ENCODE measurements around the gene CCSER2. TPM values are rescaled to one million over a fixed set of nuclear protein-coding genes. Genes with fewer than 3 reads are reported as not detected.
"Not testable (repeated sequence)": the region's sequence is repeated elsewhere in the genome, so short reads cannot be mapped to it uniquely, and the experiment has no call there.

The CCSER2 gene
- total RNA-seq, 1 donor, result 113 TPM

GRCh38 chr10:84415539-84416244 is 87.3 kb downstream of the CCSER2 start:
- no peaks in the 10 kb centered on the region for H3K27me3 ChIP-seq (ENCODE audit: insufficient read depth, low read length)
- no peak overlapping the region for H3K4me3 ChIP-seq (ENCODE audit: low read length)
- H3K9me3 ChIP-seq (ENCODE audit: low read depth, low read length), result peaks cover 27% of the 10 kb centered on the region
- peaks cover 6% of the 10 kb centered on the region for H3K4me1 ChIP-seq (ENCODE audit: insufficient read depth, low read length)

- H3K27me3 ChIP-seq (ENCODE audit: insufficient read depth, low read length), result no peaks in the 10 kb centered on the region
- no peak overlapping the region for H3K4me3 ChIP-seq (ENCODE audit: low read length)
- peaks cover 32% of the 10 kb centered on the region for H3K9me3 ChIP-seq (ENCODE audit: low read depth, low read length)
- H3K4me1 ChIP-seq (ENCODE audit: insufficient read depth, low read length), result peaks cover 6% of the 10 kb centered on the region
Observed at GRCh38 chr10:84416245-84416555, 87.8 kb downstream of the CCSER2 start.

GRCh38 chr10:84423719-84424118 is 95.3 kb downstream of the CCSER2 start:
- Histone ChIP-seq H3K27me3 (ENCODE audit: insufficient read depth, low read length) (no peaks in the 10 kb centered on the region), H3K4me3 (ENCODE audit: low read length) (no peak overlapping the region), H3K9me3 (ENCODE audit: low read depth, low read length) (peaks cover 6% of the 10 kb centered on the region), H3K4me1 (ENCODE audit: insufficient read depth, low read length) (peaks cover 5% of the 10 kb centered on the region)

- Histone ChIP-seq H3K4me1 (ENCODE audit: insufficient read depth, low read length) (peaks cover 5% of the 10 kb centered on the region), H3K27me3 (ENCODE audit: insufficient read depth, low read length) (no peaks in the 10 kb centered on the region), H3K9me3 (ENCODE audit: low read depth, low read length) (peaks cover 6% of the 10 kb centered on the region), H3K4me3 (ENCODE audit: low read length) (no peak overlapping the region)
Observed at GRCh38 chr10:84424731-84425167, 96.4 kb downstream of the CCSER2 start.

GRCh38 chr10:84427903-84428650 is 99.7 kb downstream of the CCSER2 start:
- no peak overlapping the region for H3K4me3 ChIP-seq (ENCODE audit: low read length)
- H3K27me3 ChIP-seq (ENCODE audit: insufficient read depth, low read length), result no peaks in the 10 kb centered on the region
- peaks cover 5% of the 10 kb centered on the region for H3K4me1 ChIP-seq (ENCODE audit: insufficient read depth, low read length)
- no peaks in the 10 kb centered on the region for H3K9me3 ChIP-seq (ENCODE audit: low read depth, low read length)

GRCh38 chr10:84428711-84429110 is 100.3 kb downstream of the CCSER2 start:
- Histone ChIP-seq H3K4me3 (ENCODE audit: low read length) (no peak overlapping the region), H3K4me1 (ENCODE audit: insufficient read depth, low read length) (peaks cover 5% of the 10 kb centered on the region), H3K27me3 (ENCODE audit: insufficient read depth, low read length) (no peaks in the 10 kb centered on the region), H3K9me3 (ENCODE audit: low read depth, low read length) (no peaks in the 10 kb centered on the region)

GRCh38 chr10:84429926-84430520 is 101.6 kb downstream of the CCSER2 start:
- Histone ChIP-seq H3K9me3 (ENCODE audit: low read depth, low read length) (no peaks in the 10 kb centered on the region), H3K27me3 (ENCODE audit: insufficient read depth, low read length) (no peaks in the 10 kb centered on the region), H3K4me1 (ENCODE audit: insufficient read depth, low read length) (peaks cover under 1% of the 10 kb centered on the region), H3K4me3 (ENCODE audit: low read length) (no peak overlapping the region)

GRCh38 chr10:84432891-84433290 is 104.5 kb downstream of the CCSER2 start:
- Histone ChIP-seq H3K4me1 (ENCODE audit: insufficient read depth, low read length) (no peaks in the 10 kb centered on the region), H3K9me3 (ENCODE audit: low read depth, low read length) (no peaks in the 10 kb centered on the region), H3K4me3 (ENCODE audit: low read length) (no peak overlapping the region), H3K27me3 (ENCODE audit: insufficient read depth, low read length) (no peaks in the 10 kb centered on the region)

GRCh38 chr10:84440781-84441180 is 112.4 kb downstream of the CCSER2 start:
- Histone ChIP-seq H3K27me3 (ENCODE audit: insufficient read depth, low read length) (no peaks in the 10 kb centered on the region), H3K9me3 (ENCODE audit: low read depth, low read length) (no peaks in the 10 kb centered on the region), H3K4me1 (ENCODE audit: insufficient read depth, low read length) (no peaks in the 10 kb centered on the region), H3K4me3 (ENCODE audit: low read length) (no peak overlapping the region)

GRCh38 chr10:84447701-84448400 is 119.5 kb downstream of the CCSER2 start:
- H3K4me3 ChIP-seq (ENCODE audit: low read length), result no peak overlapping the region
- no peaks in the 10 kb centered on the region for H3K27me3 ChIP-seq (ENCODE audit: insufficient read depth, low read length)
- no peaks in the 10 kb centered on the region for H3K9me3 ChIP-seq (ENCODE audit: low read depth, low read length)
- no peaks in the 10 kb centered on the region for H3K4me1 ChIP-seq (ENCODE audit: insufficient read depth, low read length)

GRCh38 chr10:84449351-84449750 is 121.0 kb downstream of the CCSER2 start:
- H3K4me3 ChIP-seq (ENCODE audit: low read length); H3K9me3 ChIP-seq (ENCODE audit: low read depth, low read length); H3K4me1 ChIP-seq (ENCODE audit: insufficient read depth, low read length); H3K27me3 ChIP-seq (ENCODE audit: insufficient read depth, low read length): not testable (repeated sequence)

- Histone ChIP-seq H3K27me3 (ENCODE audit: insufficient read depth, low read length) (no peaks in the 10 kb centered on the region), H3K4me1 (ENCODE audit: insufficient read depth, low read length) (no peaks in the 10 kb centered on the region), H3K9me3 (ENCODE audit: low read depth, low read length) (no peaks in the 10 kb centered on the region), H3K4me3 (ENCODE audit: low read length) (no peak overlapping the region)
Observed at GRCh38 chr10:84452003-84452402, 123.6 kb downstream of the CCSER2 start.

GRCh38 chr10:84453303-84453702 is 124.9 kb downstream of the CCSER2 start:
- Histone ChIP-seq H3K27me3 (ENCODE audit: insufficient read depth, low read length) (no peaks in the 10 kb centered on the region), H3K4me3 (ENCODE audit: low read length) (no peak overlapping the region), H3K9me3 (ENCODE audit: low read depth, low read length) (no peaks in the 10 kb centered on the region), H3K4me1 (ENCODE audit: insufficient read depth, low read length) (no peaks in the 10 kb centered on the region)

GRCh38 chr10:84456126-84456525 is 127.7 kb downstream of the CCSER2 start:
- Histone ChIP-seq H3K4me1 (ENCODE audit: insufficient read depth, low read length) (no peaks in the 10 kb centered on the region), H3K27me3 (ENCODE audit: insufficient read depth, low read length) (no peaks in the 10 kb centered on the region), H3K9me3 (ENCODE audit: low read depth, low read length) (peaks cover 8% of the 10 kb centered on the region), H3K4me3 (ENCODE audit: low read length) (no peak overlapping the region)

GRCh38 chr10:84460520-84460919 is 132.1 kb downstream of the CCSER2 start:
- no peaks in the 10 kb centered on the region for H3K27me3 ChIP-seq (ENCODE audit: insufficient read depth, low read length)
- H3K9me3 ChIP-seq (ENCODE audit: low read depth, low read length), result peaks cover 8% of the 10 kb centered on the region
- H3K4me1 ChIP-seq (ENCODE audit: insufficient read depth, low read length), result no peaks in the 10 kb centered on the region
- H3K4me3 ChIP-seq (ENCODE audit: low read length), result no peak overlapping the region
